Breast epithelium (tissue), 3 donors: ENCODE measurements around the gene FNDC3B.

Source experiments
- CTCF ChIP-seq, 3 donors: fragments of 450-650 bp; IDR thresholded peaks; one replicate each; pipeline ENCODE4 v1.5.1; 2016 to 2017; ENCODE audit warnings: antibody characterized with exemption in 3 of 3, mild to moderate bottlenecking in 3 of 3, moderate library complexity in 3 of 3
- POLR2A ChIP-seq: fragments of 450-650 bp; IDR thresholded peaks from one replicate; pipeline ENCODE4 v1.6.1; 2016; ENCODE audit warnings: antibody characterized with exemption, mild to moderate bottlenecking, moderate library complexity

GRCh38 chr3:172034786-172035685, 4.3 kb upstream of the FNDC3B start:
- peak; percentile 46 to 66 (median 59) for TF ChIP-seq CTCF (IDR thresholded peaks at IDR 0.05)
- no peak for TF ChIP-seq POLR2A
